B cell (primary cell): Measurements from ENCODE around the gene KCNT1. TPM values are rescaled to one million over a fixed set of nuclear protein-coding genes. Genes with fewer than 3 reads are reported as not detected.

Source experiments
- ATAC-seq: fragments of 200-7000 bp; cut with Tn5 transposase; one replicate; pipeline ENCODE4 v1.10.0; 2021; ENCODE audit warnings: low read depth, mild to moderate bottlenecking, moderate number of reproducible peaks, moderate library complexity
- CTCF ChIA-PET: fragments of 350-600 bp; sonication (Branson Sonifier 250); formaldehyde crosslinking; loops from one replicate; lab custom pipeline; 2021; ENCODE audit warnings: antibody characterized with exemption, inconsistent platforms; lab: Charles Lee
- POLR2A ChIA-PET: fragments of 350-600 bp; sonication (Branson Sonifier 250); formaldehyde crosslinking; loops from one replicate; lab custom pipeline; 2021; ENCODE audit warnings: antibody characterized with exemption; lab: Charles Lee
- DNase-seq: peaks from one replicate; pipeline ENCODE4 v3.0.0; 2013
- H2AFZ ChIP-seq: 2 replicates; pipeline ENCODE4 v1.6.1; 2012; ENCODE audit warnings: mild to moderate bottlenecking, low read depth, low read length; ENCODE audit not compliant: insufficient read depth, poor library complexity, severe bottlenecking
- H3K27ac ChIP-seq, 2 donors: 1 replicate in 1 of 2; 2 replicates in 1 of 2; pipeline ENCODE4 v1.5.1; 2012 to 2013; ENCODE audit warnings: low read length in 2 of 2, mild to moderate bottlenecking in 2 of 2, moderate library complexity in 1 of 2
- H3K27me3 ChIP-seq, 4 experiments: fragments of 200-600 bp in 1 of 4; sonication (generic) in 1 of 4; replicated peaks in 1 of 4; 1 replicate in 2 of 4; 2 replicates in 2 of 4; pipeline versions ENCODE4 v1.6.1 to v1.7.0; 2013 to 2016; ENCODE audit warnings: low read length in 3 of 4, mild to moderate bottlenecking in 2 of 4, mixed read lengths in 1 of 4, moderate library complexity in 1 of 4; ENCODE audit not compliant: insufficient read depth in 4 of 4, control insufficient read depth in 3 of 4; ENCODE audit errors: control extremely low read depth in 1 of 4
- H3K36me3 ChIP-seq, 2 experiments: replicated peaks in 1 of 2; 1 replicate in 1 of 2; 2 replicates in 1 of 2; pipeline versions ENCODE4 v1.6.1 to v1.7.1; 2013; ENCODE audit warnings: low read length in 1 of 2; ENCODE audit not compliant: insufficient read depth in 2 of 2, control insufficient read depth in 1 of 2; ENCODE audit errors: control extremely low read depth in 1 of 2, extremely low read depth in 1 of 2
- H3K4me1 ChIP-seq, 2 donors: fragments of 200-600 bp in 1 of 2; sonication (generic) in 1 of 2; 1 replicate in 1 of 2; 2 replicates in 1 of 2; pipeline versions ENCODE4 v1.5.1 to v1.6.1; 2013 to 2017; ENCODE audit warnings: low read length in 2 of 2; ENCODE audit not compliant: control insufficient read depth in 2 of 2, insufficient read depth in 2 of 2
- H3K4me2 ChIP-seq: replicated peaks from 2 replicates; pipeline ENCODE3; 2012; ENCODE audit warnings: mild to moderate bottlenecking, low read depth, low read length; ENCODE audit not compliant: poor library complexity, severe bottlenecking
- H3K4me3 ChIP-seq, 5 experiments: fragments of 200-600 bp in 1 of 5; sonication (generic) in 1 of 5; 1 replicate in 3 of 5; 2 replicates in 2 of 5; pipeline versions ENCODE4 v1.5.1 to v1.7.0; 2011 to 2016; ENCODE audit warnings: low read length in 4 of 5, mild to moderate bottlenecking in 4 of 5, low read depth in 2 of 5, control low read depth in 1 of 5, moderate library complexity in 1 of 5; ENCODE audit not compliant: insufficient read depth in 1 of 5; ENCODE audit errors: control extremely low read depth in 1 of 5, extremely low read depth in 1 of 5
- H3K79me2 ChIP-seq: fragments of 200-600 bp; sonication (generic); one replicate; pipeline ENCODE4 v1.6.0; 2016; ENCODE audit warnings: low read length; ENCODE audit not compliant: control insufficient read depth, insufficient read depth
- H3K9ac ChIP-seq: fragments of 200-600 bp; sonication (generic); 2 replicates; pipeline ENCODE4 v1.6.1; 2017; ENCODE audit warnings: mild to moderate bottlenecking, low read length, moderate library complexity
- H3K9me3 ChIP-seq, 3 donors: one replicate each; pipeline versions ENCODE4 v1.6.1 to v1.7.1; 2013; ENCODE audit warnings: low read length in 2 of 3; ENCODE audit not compliant: control insufficient read depth in 2 of 3, insufficient read depth in 1 of 3; ENCODE audit errors: control extremely low read depth in 1 of 3
- H4K20me1 ChIP-seq: 2 replicates; pipeline ENCODE4 v1.6.0; 2012; ENCODE audit warnings: mild to moderate bottlenecking, low read length; ENCODE audit not compliant: insufficient read depth, control insufficient read depth, poor library complexity, severe bottlenecking
- H3K27ac Mint-ChIP-seq: one replicate; pipeline ENCODE4 v1.8.0; 2021; ENCODE audit warnings: mixed read lengths
- H3K27me3 Mint-ChIP-seq: one replicate; pipeline ENCODE4 v1.8.0; 2021; ENCODE audit warnings: mixed read lengths
- H3K4me1 Mint-ChIP-seq: one replicate; pipeline ENCODE4 v1.8.0; 2021; ENCODE audit warnings: mixed read lengths
- H3K4me3 Mint-ChIP-seq: one replicate; pipeline ENCODE4 v1.8.0; 2021; ENCODE audit warnings: mixed read lengths
- H3K9me3 Mint-ChIP-seq: one replicate; pipeline ENCODE4 v1.8.0; 2022; ENCODE audit warnings: mixed read lengths; ENCODE audit not compliant: insufficient read depth
- CTCF ChIP-seq: fragments of 200-600 bp; IDR thresholded peaks from one replicate; pipeline ENCODE4 v1.8.0; 2022; ENCODE audit warnings: antibody characterized with exemption, mild to moderate bottlenecking
- EZH2 ChIP-seq: IDR thresholded peaks from 2 replicates; pipeline ENCODE4 v1.6.1; 2012; ENCODE audit warnings: borderline replicate concordance, low read depth, mild to moderate bottlenecking, moderate library complexity, low read length; ENCODE audit not compliant: insufficient read depth, poor library complexity, severe bottlenecking
- WGBS: methylation state at CpG from one replicate; pipeline ENCODE4 v1.1.5; 2013; ENCODE audit warnings: missing lambda C conversion rate; ENCODE audit not compliant: insufficient coverage; 5-methylcytosine and 5-hydroxymethylcytosine counted together
- intact Hi-C: fragments of 100-400 bp; cut with micrococcal nuclease; formaldehyde crosslinking; loops from one replicate; pipeline ENCODE4 v1.10.0; 2022
- polyA plus RNA-seq: library from polyadenylated mRNA; depleted of rRNA; stranded (reverse); fragments of >200 nt; gene quantifications from 2 replicates; pipeline ENCODE4 v1.2.3, GENCODE V29; 2012
- total RNA-seq, 2 donors: library from RNA; stranded (reverse); fragments of 120-200 nt in 1 of 2; gene quantifications; 1 replicate in 1 of 2; 2 replicates in 1 of 2; pipeline versions ENCODE4 v1.2.3 to v1.2.4, GENCODE V29; 2013 to 2022

KCNT1 gene
- total and polyA plus RNA-seq, 2 donors (not counting 1 experiment from before 2014, with no cell fraction given), result not detected

GRCh38 chr9:135801070-135801469, 99.1 kb downstream of the KCNT1 start:
- TF ChIP-seq EZH2 (no peak), CTCF (no peak)
- intact Hi-C loops, result no loop called here
- ChIA-PET POLR2A (no interaction called here), CTCF (interaction anchor here (0.5 kb wide), 1 partner anchor 362 kb away, joined by 5 read pairs; no protein-coding TSS in a partner anchor)
- Mint-ChIP-seq H3K27ac (no peak overlapping the region), H3K9me3 (no peaks in the 10 kb centered on the region), H3K4me1 (no peaks in the 10 kb centered on the region), H3K27me3 (peaks cover 3% of the 10 kb centered on the region), H3K4me3 (no peak overlapping the region)
- ATAC-seq (no peak), DNase-seq (no peak)
- H3K79me2 ChIP-seq, result no peaks in the 10 kb centered on the region
- H3K9ac ChIP-seq, result no peak overlapping the region
- no peaks in the 10 kb centered on the region for H3K27me3 ChIP-seq
- no peak overlapping the region for H3K4me2 ChIP-seq
- peaks cover 0 to 3% (median 0%) of the 10 kb centered on the region in 3 donors for H3K9me3 ChIP-seq
- H3K4me3 ChIP-seq, result no peak overlapping the region
- no peak overlapping the region for H2AFZ ChIP-seq
- H4K20me1 ChIP-seq, result no peaks in the 10 kb centered on the region
- WGBS, result 93% methylated on average over 6 of the region's 6 CpGs
- no peak overlapping the region for H3K27ac ChIP-seq
- H3K36me3 ChIP-seq, result no peaks in the 10 kb centered on the region
- no peaks in the 10 kb centered on the region for H3K4me1 ChIP-seq

- POLR2A ChIA-PET, result no interaction called here
- H3K9me3 ChIP-seq, result peaks cover 0 to 3% (median 0%) of the 10 kb centered on the region in 3 donors
- WGBS, result 85% methylated on average over 15 of the region's 18 CpGs
Observed at GRCh38 chr9:135802876-135803419, 101.0 kb downstream of the KCNT1 start.

More at GRCh38 chr9:135802876-135803419, 101.0 kb downstream of the KCNT1 start:
- Mint-ChIP-seq H3K27me3 (no peaks in the 10 kb centered on the region), H3K4me3 (no peak overlapping the region), H3K27ac (no peak overlapping the region), H3K9me3 (no peaks in the 10 kb centered on the region), H3K4me1 (no peaks in the 10 kb centered on the region)
- no peak overlapping the region for H2AFZ ChIP-seq
- no peaks in the 10 kb centered on the region for H3K36me3 ChIP-seq
- CTCF ChIA-PET, result no interaction called here
- TF ChIP-seq CTCF (no peak), EZH2 (no peak)
- H3K4me2 ChIP-seq, result no peak overlapping the region
- H3K4me1 ChIP-seq, result no peaks in the 10 kb centered on the region
- no peaks in the 10 kb centered on the region for H3K79me2 ChIP-seq
- no peak overlapping the region for H3K27ac ChIP-seq
- no peak for ATAC-seq
- DNase-seq, result no peak
- no peaks in the 10 kb centered on the region for H3K27me3 ChIP-seq
- H3K4me3 ChIP-seq, result no peak overlapping the region
- no peaks in the 10 kb centered on the region for H4K20me1 ChIP-seq
- no peak overlapping the region for H3K9ac ChIP-seq
- intact Hi-C loops, result no loop called here
